ENCODE measurements around the gene NDUFS6.

The NDUFS6 gene

GRCh38 chr5:1770443-1770802 is 30.8 kb upstream of the NDUFS6 start:
- TF ChIP-seq EZH2 (IDR thresholded peaks at IDR 0.05; ENCODE audit: borderline replicate concordance, low read length) (no peak), CTCF (IDR thresholded peaks at IDR 0.05; ENCODE audit: low read length) (no peak)
- Histone ChIP-seq H3K27me3 (ENCODE audit: insufficient read depth, low read length) (peaks cover 15% of the 10 kb centered on the region; the same call in 1 of the 2 replicates), H3K4me2 (ENCODE audit: low read length) (no peak overlapping the region), H3K9me2 (ENCODE audit: low read depth, low read length) (no peaks in the 10 kb centered on the region), H3K79me2 (ENCODE audit: insufficient read depth, low read length) (no peaks in the 10 kb centered on the region), H3K4me1 (ENCODE audit: insufficient read depth, low read length, severe bottlenecking) (peaks cover 3% of the 10 kb centered on the region), H2AFZ (ENCODE audit: low read length) (no peak overlapping the region), H3K9ac (ENCODE audit: low read length) (no peak overlapping the region), H3K4me3 (ENCODE audit: low read depth, low read length, poor library complexity, severe bottlenecking) (no peak overlapping the region), H3K36me3 (ENCODE audit: insufficient read depth, low read length) (no peaks in the 10 kb centered on the region; the same call in 1 of the 2 replicates), H4K20me1 (ENCODE audit: insufficient read depth, low read length) (no peaks in the 10 kb centered on the region), H3K27ac (ENCODE audit: low read depth, low read length, poor library complexity, severe bottlenecking) (no peak overlapping the region), H3K9me3 (ENCODE audit: low read length) (no peaks in the 10 kb centered on the region), H3F3A (ENCODE audit: insufficient read depth, low read length) (no peaks in the 10 kb centered on the region)

- peaks cover 9% of the 10 kb centered on the region; the same call in 1 of the 2 replicates for H3K27me3 ChIP-seq (ENCODE audit: insufficient read depth, low read length)
- no peaks in the 10 kb centered on the region for H3F3A ChIP-seq (ENCODE audit: insufficient read depth, low read length)
- no peak overlapping the region for H3K9ac ChIP-seq (ENCODE audit: low read length)
- no peaks in the 10 kb centered on the region for H3K9me2 ChIP-seq (ENCODE audit: low read depth, low read length)
- no peaks in the 10 kb centered on the region for H4K20me1 ChIP-seq (ENCODE audit: insufficient read depth, low read length)
- no peaks in the 10 kb centered on the region for H3K4me1 ChIP-seq (ENCODE audit: insufficient read depth, low read length, severe bottlenecking)
- H3K79me2 ChIP-seq (ENCODE audit: insufficient read depth, low read length), result no peaks in the 10 kb centered on the region
- H3K36me3 ChIP-seq (ENCODE audit: insufficient read depth, low read length), result no peaks in the 10 kb centered on the region
- no peaks in the 10 kb centered on the region for H3K9me3 ChIP-seq (ENCODE audit: low read length)
- TF ChIP-seq CTCF (IDR thresholded peaks at IDR 0.05; ENCODE audit: low read length), result no peak
- TF ChIP-seq EZH2 (IDR thresholded peaks at IDR 0.05; ENCODE audit: borderline replicate concordance, low read length), result no peak
- no peak overlapping the region for H3K4me3 ChIP-seq (ENCODE audit: low read depth, low read length, poor library complexity, severe bottlenecking)
- H3K4me2 ChIP-seq (ENCODE audit: low read length), result no peak overlapping the region
- H2AFZ ChIP-seq (ENCODE audit: low read length), result no peak overlapping the region
- H3K27ac ChIP-seq (ENCODE audit: low read depth, low read length, poor library complexity, severe bottlenecking), result no peak overlapping the region
These were observed 29.8 kb upstream of the NDUFS6 start for GRCh38 chr5:1771149-1772065.

DNA sequence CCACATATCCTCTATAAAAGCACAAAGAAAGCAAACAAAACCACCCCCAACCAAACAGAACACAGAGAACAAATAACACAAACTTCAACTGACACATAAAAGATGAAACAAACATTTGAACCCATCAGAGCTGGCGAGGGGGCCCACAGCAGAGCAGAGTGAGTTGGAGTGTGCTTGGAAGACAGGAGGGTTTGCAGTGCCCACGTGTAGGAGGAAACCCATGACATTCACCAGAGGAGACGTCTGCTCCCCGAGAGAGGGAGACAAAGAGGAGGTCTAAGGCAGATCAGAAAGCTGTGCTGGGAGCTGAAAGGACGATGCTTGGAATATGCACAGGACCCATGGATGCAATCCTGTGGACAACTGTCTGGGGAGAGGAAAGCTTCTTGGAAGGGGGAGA is 28.6 kb upstream of the NDUFS6 start:
- peaks cover 9% of the 10 kb centered on the region; the same call in 1 of the 2 replicates for H3K27me3 ChIP-seq (ENCODE audit: insufficient read depth, low read length)
- H3K79me2 ChIP-seq (ENCODE audit: insufficient read depth, low read length), result no peaks in the 10 kb centered on the region
- no peaks in the 10 kb centered on the region for H3K4me1 ChIP-seq (ENCODE audit: insufficient read depth, low read length, severe bottlenecking)
- H3K9me3 ChIP-seq (ENCODE audit: low read length), result no peaks in the 10 kb centered on the region
- H3K36me3 ChIP-seq (ENCODE audit: insufficient read depth, low read length), result no peaks in the 10 kb centered on the region
- H3K9me2 ChIP-seq (ENCODE audit: low read depth, low read length), result no peaks in the 10 kb centered on the region
- TF ChIP-seq CTCF (IDR thresholded peaks at IDR 0.05; ENCODE audit: low read length), result no peak; the same call in 1 of the 2 replicates
- H3K9ac ChIP-seq (ENCODE audit: low read length), result no peak overlapping the region
- no peak overlapping the region for H3K4me2 ChIP-seq (ENCODE audit: low read length)
- H4K20me1 ChIP-seq (ENCODE audit: insufficient read depth, low read length), result no peaks in the 10 kb centered on the region
- no peak overlapping the region for H3K4me3 ChIP-seq (ENCODE audit: low read depth, low read length, poor library complexity, severe bottlenecking)
- no peak overlapping the region for H2AFZ ChIP-seq (ENCODE audit: low read length)
- H3K27ac ChIP-seq (ENCODE audit: low read depth, low read length, poor library complexity, severe bottlenecking), result no peak overlapping the region
- H3F3A ChIP-seq (ENCODE audit: insufficient read depth, low read length), result no peaks in the 10 kb centered on the region
